Measurements from ENCODE around the gene CACNB4.

Gene CACNB4

GRCh38 chr2:151973013-151973900, 125.6 kb downstream of the CACNB4 start:
- no peak overlapping the region for H3K4me3 ChIP-seq (ENCODE audit: low read depth, low read length)
- no peak for DNase-seq (ENCODE audit: low read depth)
- TF ChIP-seq, protein P1, sequence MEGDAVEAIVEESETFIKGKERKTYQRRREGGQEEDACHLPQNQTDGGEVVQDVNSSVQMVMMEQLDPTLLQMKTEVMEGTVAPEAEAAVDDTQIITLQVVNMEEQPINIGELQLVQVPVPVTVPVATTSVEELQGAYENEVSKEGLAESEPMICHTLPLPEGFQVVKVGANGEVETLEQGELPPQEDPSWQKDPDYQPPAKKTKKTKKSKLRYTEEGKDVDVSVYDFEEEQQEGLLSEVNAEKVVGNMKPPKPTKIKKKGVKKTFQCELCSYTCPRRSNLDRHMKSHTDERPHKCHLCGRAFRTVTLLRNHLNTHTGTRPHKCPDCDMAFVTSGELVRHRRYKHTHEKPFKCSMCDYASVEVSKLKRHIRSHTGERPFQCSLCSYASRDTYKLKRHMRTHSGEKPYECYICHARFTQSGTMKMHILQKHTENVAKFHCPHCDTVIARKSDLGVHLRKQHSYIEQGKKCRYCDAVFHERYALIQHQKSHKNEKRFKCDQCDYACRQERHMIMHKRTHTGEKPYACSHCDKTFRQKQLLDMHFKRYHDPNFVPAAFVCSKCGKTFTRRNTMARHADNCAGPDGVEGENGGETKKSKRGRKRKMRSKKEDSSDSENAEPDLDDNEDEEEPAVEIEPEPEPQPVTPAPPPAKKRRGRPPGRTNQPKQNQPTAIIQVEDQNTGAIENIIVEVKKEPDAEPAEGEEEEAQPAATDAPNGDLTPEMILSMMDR (IDR thresholded peaks at IDR 0.05; ENCODE audit: low read depth, low read length) = no peak
- no peak for TF ChIP-seq POLR2A (IDR thresholded peaks at IDR 0.05; ENCODE audit: extremely low read depth, insufficient read length)
- no peak for TF ChIP-seq MYC (IDR thresholded peaks at IDR 0.05; ENCODE audit: low read depth, low read length)
- TF ChIP-seq, protein P2, sequence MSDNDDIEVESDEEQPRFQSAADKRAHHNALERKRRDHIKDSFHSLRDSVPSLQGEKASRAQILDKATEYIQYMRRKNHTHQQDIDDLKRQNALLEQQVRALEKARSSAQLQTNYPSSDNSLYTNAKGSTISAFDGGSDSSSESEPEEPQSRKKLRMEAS (IDR thresholded peaks at IDR 0.05; ENCODE audit: low read depth, low read length) = no peak

DNA sequence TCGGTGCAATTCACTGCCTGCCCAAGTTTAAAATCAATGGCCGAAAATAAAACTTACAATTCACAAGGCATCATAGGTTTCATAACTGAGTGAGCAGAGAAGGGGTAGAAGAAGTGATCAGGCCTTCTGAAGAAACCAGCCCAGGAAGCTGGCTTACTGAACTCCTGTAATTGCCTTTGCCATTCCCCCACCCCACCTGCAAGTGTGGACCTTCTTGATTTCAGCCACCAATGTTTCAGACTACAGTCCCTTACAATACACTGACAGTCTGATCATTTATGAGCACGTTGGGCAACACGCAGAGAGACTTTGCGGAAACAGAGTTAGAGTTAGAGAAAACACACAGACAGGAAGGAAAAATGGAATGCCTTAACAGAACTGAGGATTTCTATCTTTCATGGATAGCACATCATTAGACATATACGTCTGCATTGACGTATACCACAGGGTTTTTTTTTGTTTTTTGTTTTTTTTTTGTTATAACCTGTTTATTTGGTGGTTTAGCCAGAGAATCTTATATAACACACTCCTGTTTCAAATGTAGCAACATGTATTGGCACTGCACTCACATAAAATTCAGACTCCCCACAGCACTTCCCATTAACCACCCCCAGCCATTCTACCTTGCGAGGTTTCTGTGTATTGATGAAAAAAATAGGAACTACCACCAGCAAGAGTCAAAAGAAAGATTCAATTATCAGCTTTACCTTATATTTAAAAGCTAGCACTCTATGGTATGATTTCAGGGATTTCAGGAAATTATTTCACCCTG, 126.4 kb downstream of the CACNB4 start:
- no peak for DNase-seq (ENCODE audit: low read depth)
- no peak overlapping the region for H3K4me3 ChIP-seq (ENCODE audit: low read depth, low read length)
- TF ChIP-seq, protein P1 (IDR thresholded peaks at IDR 0.05; ENCODE audit: low read depth, low read length) = no peak
- TF ChIP-seq POLR2A (IDR thresholded peaks at IDR 0.05; ENCODE audit: extremely low read depth, insufficient read length) = no peak
- no peak for TF ChIP-seq MYC (IDR thresholded peaks at IDR 0.05; ENCODE audit: low read depth, low read length)
- TF ChIP-seq, protein P2 (IDR thresholded peaks at IDR 0.05; ENCODE audit: low read depth, low read length) = no peak

GRCh38 chr2:151971301-151972051, 127.4 kb downstream of the CACNB4 start:
- DNase-seq (ENCODE audit: low read depth) = no peak
- TF ChIP-seq, protein P2 (IDR thresholded peaks at IDR 0.05; ENCODE audit: low read depth, low read length) = no peak
- TF ChIP-seq, protein P1 (IDR thresholded peaks at IDR 0.05; ENCODE audit: low read depth, low read length) = no peak
- TF ChIP-seq POLR2A (IDR thresholded peaks at IDR 0.05; ENCODE audit: extremely low read depth, insufficient read length) (no peak), MYC (IDR thresholded peaks at IDR 0.05; ENCODE audit: low read depth, low read length) (no peak)
- no peak overlapping the region for H3K4me3 ChIP-seq (ENCODE audit: low read depth, low read length)

DNA sequence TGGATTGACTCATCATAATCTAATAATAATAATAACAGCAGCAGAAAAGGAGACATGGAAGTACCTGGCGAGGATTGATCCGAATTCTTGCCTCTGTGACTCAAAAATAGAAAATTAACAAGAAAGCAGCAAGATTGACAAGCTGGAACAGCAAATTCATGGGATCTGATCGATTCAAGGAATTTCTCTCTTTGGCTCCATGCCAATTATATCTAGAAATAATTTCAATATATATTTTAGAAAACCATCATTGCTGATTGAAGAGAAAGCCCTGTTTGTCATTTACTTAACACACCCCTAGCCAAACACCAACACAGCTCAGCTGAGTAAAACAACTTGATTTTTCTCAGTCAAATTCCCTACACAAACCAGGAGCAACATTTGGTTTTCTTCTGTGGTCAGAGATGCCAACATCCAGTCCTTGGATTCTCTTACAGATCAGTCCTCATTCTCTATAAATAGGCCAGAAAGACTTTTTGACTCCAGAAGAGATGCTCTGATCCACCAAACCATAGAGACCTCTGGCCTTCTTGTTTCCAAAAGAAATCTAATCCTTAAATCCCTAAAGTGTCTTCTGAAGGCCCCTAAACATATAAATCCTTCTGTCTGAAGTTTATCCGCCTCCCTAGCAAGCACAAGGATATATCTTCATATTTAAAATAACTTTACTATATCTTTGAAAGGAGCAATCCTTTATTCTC, 129.9 kb downstream of the CACNB4 start:
- H3K4me3 ChIP-seq (ENCODE audit: low read depth, low read length) = no peak overlapping the region
- no peak for DNase-seq (ENCODE audit: low read depth)
- TF ChIP-seq POLR2A (IDR thresholded peaks at IDR 0.05; ENCODE audit: extremely low read depth, insufficient read length) (no peak), MYC (IDR thresholded peaks at IDR 0.05; ENCODE audit: low read depth, low read length) (no peak)

GRCh38 chr2:151967829-151968722, 130.8 kb downstream of the CACNB4 start:
- no peak overlapping the region for H3K4me3 ChIP-seq (ENCODE audit: low read depth, low read length)
- no peak for DNase-seq (ENCODE audit: low read depth)
- TF ChIP-seq, protein P1 (IDR thresholded peaks at IDR 0.05; ENCODE audit: low read depth, low read length) = no peak
- TF ChIP-seq, protein P2 (IDR thresholded peaks at IDR 0.05; ENCODE audit: low read depth, low read length) = no peak
- TF ChIP-seq MYC (IDR thresholded peaks at IDR 0.05; ENCODE audit: low read depth, low read length) = no peak
- TF ChIP-seq POLR2A (IDR thresholded peaks at IDR 0.05; ENCODE audit: extremely low read depth, insufficient read length) = no peak

Data from NB4 (cell line).